HG03045 (cell line): ENCODE data around the gene CSK.
A peak's percentile ranks its signal among the peaks of the same experiment; 100 is the strongest.

ENCODE experiments used
- ATAC-seq: cut with Tn5 transposase; IDR thresholded peaks from one replicate; pipeline ENCODE4 v1.9.1; 2021; ENCODE audit warnings: mild to moderate bottlenecking, moderate library complexity; ENCODE audit not compliant: unreplicated experiment

The CSK gene

DNA sequence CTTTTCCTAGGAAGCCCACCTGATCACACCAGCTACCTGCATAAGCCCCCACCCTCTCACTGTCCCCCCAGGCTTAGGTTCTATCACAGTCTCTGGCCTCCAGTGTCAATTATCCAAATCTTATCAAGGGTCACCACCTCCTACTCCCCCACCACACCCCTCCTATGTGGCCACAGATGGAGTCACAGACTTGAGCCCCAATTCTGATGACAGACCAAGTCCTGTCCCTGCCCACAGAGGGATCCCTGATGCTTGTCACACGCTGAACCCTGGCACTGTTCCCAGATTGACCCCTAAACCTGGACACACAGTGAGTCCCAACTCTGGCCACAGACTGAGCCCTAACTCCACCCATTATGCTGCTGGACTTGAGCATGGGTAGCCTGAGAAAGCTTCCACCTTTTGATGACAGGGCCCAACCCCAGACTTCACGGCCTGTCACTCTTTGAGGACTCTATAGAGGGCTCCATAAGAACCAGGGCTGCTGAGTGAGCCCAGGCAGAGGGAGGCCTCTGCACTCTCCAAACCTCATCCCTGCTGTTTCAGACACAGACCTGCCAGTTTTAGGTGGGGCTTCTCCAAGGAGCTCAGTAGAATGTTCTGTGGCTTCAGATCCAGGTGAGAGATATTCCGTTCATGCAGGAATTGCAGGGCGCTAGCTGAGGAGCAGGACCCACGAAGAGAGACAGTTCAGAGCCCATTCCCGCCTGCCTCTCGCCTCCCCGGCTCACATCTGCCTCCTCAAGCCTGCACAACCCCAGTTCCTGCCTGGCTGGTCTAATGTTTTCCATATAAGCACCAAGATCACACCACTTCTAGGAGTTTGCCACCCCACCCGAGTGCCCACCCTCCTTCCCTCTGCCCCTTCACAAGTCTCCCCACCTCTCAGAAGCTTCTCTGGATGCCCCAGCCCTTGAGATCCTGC, 59.2 kb downstream of the CSK start:
- no peak for ATAC-seq

DNA sequence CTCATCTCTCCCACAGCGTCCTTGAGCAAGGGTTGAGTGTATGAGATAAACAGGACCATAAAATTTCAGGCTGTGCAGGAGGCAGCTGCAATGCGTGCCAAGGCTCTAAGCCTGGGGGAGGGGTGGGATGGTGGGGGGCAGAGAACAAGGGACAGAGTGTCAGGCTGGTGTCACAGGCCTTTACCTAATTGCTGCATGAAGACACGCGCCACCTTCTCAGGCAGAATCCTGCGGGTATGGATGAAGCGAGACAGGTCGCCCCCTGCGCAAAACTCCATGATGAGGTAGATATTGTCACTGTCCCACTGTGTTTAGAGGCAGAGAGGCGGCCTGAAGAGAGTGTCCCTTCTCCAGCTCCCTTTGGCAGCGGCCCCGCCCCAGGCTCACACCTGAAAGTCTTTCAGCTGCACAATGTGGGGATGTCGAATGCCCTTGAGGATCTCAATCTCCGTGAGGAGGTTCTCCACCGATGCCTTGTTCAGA, 60.1 kb downstream of the CSK start:
- no peak for ATAC-seq

DNA sequence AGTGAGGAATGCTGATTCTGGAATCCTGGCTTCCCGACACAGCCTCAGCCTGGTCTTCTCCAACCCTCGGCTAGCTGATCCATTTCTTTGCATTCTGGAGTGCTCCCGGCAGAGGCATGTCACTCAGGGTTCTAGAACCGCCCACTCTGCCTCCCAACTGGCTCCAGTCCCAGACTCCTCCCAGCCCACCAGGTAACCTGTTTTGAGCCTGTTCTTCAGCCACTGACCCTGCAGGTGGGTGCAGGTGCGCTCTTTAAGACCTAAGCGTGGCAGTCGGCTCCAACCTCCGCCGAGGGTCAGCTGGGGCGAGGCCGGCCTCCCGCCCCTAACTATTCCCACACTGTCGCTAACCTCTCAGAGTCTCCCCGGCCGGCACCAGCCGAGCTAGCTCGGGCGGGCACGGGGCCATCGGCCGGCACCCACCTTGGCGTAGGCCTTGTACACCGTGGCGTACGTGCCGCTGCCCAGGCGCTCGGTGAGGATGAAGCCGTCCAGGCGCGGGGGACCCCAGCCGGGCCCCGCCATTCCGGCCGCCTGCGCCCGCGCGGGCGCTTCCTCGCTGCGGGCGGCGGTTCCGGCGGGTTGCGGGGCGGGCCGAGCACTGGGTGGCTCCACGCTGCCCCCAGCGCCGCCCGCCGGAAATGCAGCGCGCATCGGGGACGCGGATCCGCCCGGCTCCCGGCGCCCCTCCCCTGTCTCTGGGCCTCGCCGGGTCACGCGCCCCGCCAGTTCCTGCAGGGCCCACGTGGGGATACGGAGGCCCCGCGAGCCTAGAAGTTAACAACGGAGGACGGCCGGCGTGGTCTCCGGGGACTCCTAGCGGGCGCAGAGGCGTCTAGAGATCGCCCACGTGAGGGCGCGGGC, 60.9 kb downstream of the CSK start, which contains the start of gene ULK3:
ULK3 (minus strand) TSS at position 576 of the 864 bp plus-strand sequence; CDS start at position 525, 51 bp downstream.
- peak; percentile 86 for ATAC-seq

DNA sequence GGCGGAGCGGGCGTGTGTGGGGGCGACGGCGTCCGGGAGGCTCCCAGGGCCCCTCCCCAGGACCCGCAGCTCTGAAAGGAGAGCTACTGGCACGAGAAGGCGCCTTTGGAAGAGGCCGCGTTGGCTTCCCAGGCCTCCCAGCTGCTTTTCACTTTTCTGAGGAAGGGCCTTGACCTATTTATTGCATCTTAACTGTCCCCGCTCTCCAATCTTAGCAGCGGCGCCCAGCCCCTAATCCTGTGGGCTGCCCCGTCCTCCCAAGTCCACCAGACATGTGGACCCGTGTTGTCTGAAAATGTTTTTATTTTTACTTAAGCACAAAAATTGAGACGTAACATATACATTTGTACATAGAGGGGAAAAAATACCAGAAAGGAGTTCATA, 61.6 kb downstream of the CSK start:
- ATAC-seq, result no peak

DNA sequence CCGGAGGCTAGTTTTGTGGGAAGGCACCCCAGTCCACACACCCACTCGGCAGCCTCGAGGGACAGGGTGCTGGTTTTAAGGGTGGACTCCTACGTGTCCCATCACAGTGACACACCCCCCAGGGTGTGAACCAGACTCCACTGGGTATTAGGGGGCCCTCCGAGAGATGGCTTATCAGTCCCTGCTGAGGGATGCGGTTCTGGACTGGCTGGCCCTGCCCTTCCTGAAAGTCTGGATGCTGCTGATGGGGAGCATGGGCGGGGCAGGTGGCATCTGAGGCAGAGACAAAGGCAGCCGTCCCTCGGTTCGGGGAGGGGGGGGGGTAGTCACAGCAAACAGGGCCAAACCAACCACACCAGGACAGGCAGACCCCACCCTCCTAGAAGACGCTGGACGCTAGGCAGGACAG, 62.0 kb downstream of the CSK start:
- no peak for ATAC-seq

DNA sequence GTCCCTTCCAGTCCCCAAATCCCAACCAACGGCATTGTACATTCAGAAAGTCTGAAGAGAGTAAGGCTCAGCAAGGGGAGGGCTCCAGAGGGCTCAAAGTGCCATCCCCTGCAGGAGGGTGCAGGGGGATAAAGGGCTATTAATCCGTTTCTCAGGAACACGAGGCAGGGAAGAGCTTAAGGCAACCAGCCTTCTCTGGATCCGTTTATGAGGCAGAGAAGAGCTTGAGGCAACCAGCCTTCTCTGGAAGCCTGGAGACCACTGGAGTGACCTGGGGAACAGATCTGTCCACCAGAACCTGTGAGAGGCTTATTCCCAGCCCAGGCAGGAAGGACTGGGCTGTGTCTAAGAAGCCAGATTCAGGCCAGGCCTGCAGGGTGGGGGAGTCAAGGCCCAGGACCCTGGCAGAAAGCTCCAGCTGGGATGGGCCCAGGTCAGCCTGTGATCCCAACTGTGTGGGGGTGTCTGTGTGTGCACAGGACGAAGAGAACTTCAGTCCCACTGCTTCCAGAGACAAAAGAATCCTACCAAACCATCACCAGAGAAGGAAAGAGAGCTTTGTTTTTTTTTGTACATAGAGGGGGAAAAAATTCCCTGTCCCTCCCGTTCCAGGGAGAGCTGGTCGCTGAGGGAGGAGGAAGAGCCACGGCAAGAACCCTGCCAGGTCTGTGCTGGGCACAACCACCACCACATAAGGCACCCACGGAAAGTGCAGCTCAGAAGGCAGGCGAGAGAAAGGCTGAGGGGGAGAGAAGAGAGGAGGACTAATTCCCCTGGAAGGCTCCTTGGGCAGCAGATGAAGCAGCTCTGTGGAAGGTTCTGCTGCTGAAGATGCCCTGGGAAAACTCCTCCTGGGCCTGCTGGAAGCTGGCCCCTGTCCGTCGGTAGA, 62.7 kb downstream of the CSK start:
- no peak for ATAC-seq

DNA sequence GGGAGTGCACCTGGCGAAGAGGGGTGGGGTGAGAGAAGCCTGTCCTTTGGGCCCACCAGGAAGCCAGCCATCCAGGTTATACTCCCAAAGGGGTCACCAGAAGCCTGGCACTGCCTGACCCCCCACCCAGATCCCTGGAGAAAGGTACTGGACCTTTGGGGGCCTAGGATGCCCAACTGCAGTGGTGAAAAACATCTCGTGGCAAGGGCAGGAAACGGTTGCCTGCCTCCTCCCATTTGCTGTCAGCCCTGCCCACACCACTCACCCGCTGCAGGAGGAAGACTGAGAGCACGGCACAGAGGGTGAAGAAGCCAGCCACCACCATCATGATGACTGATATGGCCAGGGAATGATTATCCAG, 63.3 kb downstream of the CSK start:
- ATAC-seq, result no peak

DNA sequence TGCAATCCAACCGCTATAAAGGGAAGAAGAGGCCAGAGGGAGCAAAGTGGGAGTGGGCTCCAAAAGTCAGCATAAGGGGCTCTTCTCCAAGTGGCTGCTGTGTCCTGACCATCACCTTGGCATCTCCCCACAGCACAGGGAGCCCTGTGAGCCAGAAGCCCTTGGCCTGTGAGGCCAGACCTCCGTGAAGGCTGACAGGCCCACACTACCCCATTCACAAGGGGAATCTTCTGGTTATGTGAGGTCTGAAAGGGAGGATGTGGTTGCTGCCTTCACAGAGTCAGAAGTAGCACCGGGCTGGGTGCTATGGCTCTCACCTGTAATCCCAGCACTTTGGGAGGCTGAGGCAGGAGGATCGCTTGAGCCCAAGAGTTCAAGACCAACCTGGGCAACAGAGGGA, 63.7 kb downstream of the CSK start:
- no peak for ATAC-seq

DNA sequence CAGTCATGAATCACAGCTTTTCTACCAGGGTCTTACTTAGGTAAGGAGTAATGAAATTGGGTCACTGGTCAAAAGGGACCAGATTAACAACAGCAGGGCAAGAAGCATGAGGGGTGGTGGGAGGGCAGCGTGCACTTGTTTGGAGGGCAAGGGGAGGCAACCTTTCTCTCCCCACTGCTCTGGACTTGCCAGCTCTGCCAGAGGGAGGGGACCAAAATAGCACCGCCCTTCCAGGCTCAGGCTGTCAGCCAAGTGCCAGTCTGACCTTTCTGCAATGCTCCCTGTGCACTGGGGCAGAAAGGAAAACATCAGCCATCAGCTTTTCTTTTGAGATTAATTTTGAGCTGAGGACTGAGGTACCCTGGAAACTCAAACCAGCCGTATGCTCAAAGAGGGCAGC, 65.6 kb downstream of the CSK start:
- no peak for ATAC-seq

DNA sequence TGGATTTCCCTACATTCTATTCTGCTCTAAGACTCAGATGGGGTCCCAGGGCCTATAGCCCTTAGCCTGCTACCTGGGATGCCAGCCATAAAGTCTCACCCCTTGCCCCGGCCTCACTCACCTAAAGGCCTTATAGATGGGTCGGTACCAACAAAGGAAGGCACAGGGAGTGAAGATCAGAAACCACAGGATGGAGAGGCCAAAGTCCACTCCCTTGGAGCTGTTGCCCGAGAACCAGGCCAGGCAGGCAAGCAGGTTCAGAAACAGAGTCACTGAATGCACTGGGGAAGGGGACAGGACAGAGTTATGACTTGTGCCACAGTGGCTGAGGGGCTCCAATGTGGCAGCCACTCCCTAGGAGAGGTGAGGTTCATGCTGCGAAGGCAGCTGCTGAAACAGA, 68.5 kb downstream of the CSK start:
- ATAC-seq, result no peak

DNA sequence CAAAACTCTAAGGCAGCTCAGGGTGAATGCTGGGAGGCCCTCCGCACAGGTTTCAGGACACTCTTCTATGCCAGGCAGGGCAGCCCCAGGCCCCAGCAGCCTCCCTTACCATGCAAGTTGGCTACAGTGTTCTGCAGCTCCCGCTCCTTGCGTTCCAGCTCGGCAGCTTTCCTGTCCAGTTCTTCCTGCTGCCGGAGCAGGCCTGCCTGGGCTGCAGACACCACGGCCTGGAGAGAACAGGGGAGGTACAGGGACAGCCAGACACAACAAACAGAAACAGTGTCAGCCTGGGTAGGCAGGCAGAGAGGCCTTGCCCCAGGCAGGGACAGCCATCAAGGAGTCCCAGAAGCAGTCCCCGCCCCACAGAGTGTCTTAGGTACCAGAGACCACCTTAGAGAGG, 70.1 kb downstream of the CSK start:
- no peak for ATAC-seq
